HEK293 (cell line): ENCODE results near the gene WARS2.

Experiments used
- CTCF ChIA-PET: fragments of 350-600 bp; formaldehyde crosslinking; extraction: SDS; loops from one replicate; lab custom pipeline; 2021; ENCODE audit warnings: antibody characterized with exemption; lab: Yijun Ruan, JAX
- POLR2A ChIA-PET: fragments of 300-600 bp; formaldehyde crosslinking; extraction: SDS; loops from one replicate; lab custom pipeline; 2020; ENCODE audit warnings: antibody characterized with exemption, inconsistent platforms; lab: Yijun Ruan, JAX
- H3K27ac ChIP-seq: fragments of 200-500 bp; sonication (Bioruptor generic); 2 replicates; pipeline ENCODE4 v1.5.1; 2014; ENCODE audit warnings: low read depth, low read length, control low read depth, inconsistent platforms; ENCODE audit errors: extremely low read depth
- H3K36me3 ChIP-seq, 2 experiments: fragments of 200-500 bp in 1 of 2; sonication (Bioruptor generic) in 1 of 2; 1 replicate in 1 of 2; 2 replicates in 1 of 2; pipeline ENCODE4 v1.5.1; 2014 to 2017; ENCODE audit warnings: inconsistent platforms in 2 of 2, low read length in 2 of 2; ENCODE audit not compliant: control insufficient read depth in 2 of 2, insufficient read depth in 1 of 2
- H3K4me1 ChIP-seq: fragments of 200-500 bp; sonication (Bioruptor generic); 2 replicates; pipeline ENCODE4 v1.5.1; 2014; ENCODE audit warnings: mild to moderate bottlenecking, low read length, inconsistent platforms; ENCODE audit not compliant: control insufficient read depth, insufficient read depth
- H3K4me3 ChIP-seq: 2 replicates; pipeline ENCODE4 v1.5.1; 2011; ENCODE audit warnings: low read depth, mild to moderate bottlenecking, control low read depth, low read length, moderate library complexity
- H3K9me3 ChIP-seq: fragments of 200-500 bp; sonication (Bioruptor generic); 2 replicates; pipeline ENCODE4 v1.5.1; 2014; ENCODE audit warnings: low read depth, low read length, inconsistent platforms; ENCODE audit not compliant: control insufficient read depth, insufficient read depth
- BCL11A ChIP-seq: fragments of 450-650 bp; formaldehyde crosslinking; IDR thresholded peaks from 2 replicates; pipeline ENCODE4 v1.5.1; 2016; ENCODE audit warnings: low read depth, missing biosample characterization, missing genetic modification characterization
- BCL11B ChIP-seq: fragments of 450-650 bp; formaldehyde crosslinking; IDR thresholded peaks from 2 replicates; pipeline ENCODE4 v1.5.1; 2016; ENCODE audit warnings: low read depth, missing biosample characterization, missing genetic modification characterization
- GLI4 ChIP-seq: fragments of 450-650 bp; formaldehyde crosslinking; IDR thresholded peaks from 2 replicates; pipeline ENCODE4 v1.5.1; 2016; ENCODE audit warnings: missing biosample characterization, missing genetic modification characterization
- MEIS1 ChIP-seq: sonication (generic); formaldehyde crosslinking; IDR thresholded peaks from 2 replicates; pipeline ENCODE4 v1.8.1; 2022; ENCODE audit warnings: missing genetic modification reagents, mild to moderate bottlenecking, borderline replicate concordance
- PRDM1 ChIP-seq: fragments of 450-650 bp; formaldehyde crosslinking; IDR thresholded peaks from 2 replicates; pipeline ENCODE4; 2016; ENCODE audit warnings: missing biosample characterization, missing genetic modification characterization
- SETDB1 ChIP-seq: IDR thresholded peaks from one replicate; pipeline ENCODE4 v1.6.1; 2017; ENCODE audit warnings: mild to moderate bottlenecking, low read length, moderate library complexity, mixed read lengths; ENCODE audit not compliant: insufficient read length
- WT1 ChIP-seq: fragments of 450-650 bp; formaldehyde crosslinking; IDR thresholded peaks from 2 replicates; pipeline ENCODE4 v1.5.1; 2016; ENCODE audit warnings: missing biosample characterization, missing genetic modification characterization
- ZBTB7A ChIP-seq: fragments of 450-650 bp; formaldehyde crosslinking; IDR thresholded peaks from 2 replicates; pipeline ENCODE4 v1.5.1; 2016; ENCODE audit warnings: low read depth, missing biosample characterization, missing genetic modification characterization
- ZFHX2 ChIP-seq: fragments of 450-650 bp; formaldehyde crosslinking; conservative IDR thresholded peaks from 2 replicates; pipeline ENCODE4 v1.5.1; 2016; ENCODE audit warnings: missing biosample characterization, missing genetic modification characterization
- ZFP41 ChIP-seq: fragments of 450-650 bp; formaldehyde crosslinking; IDR thresholded peaks from 2 replicates; pipeline ENCODE4 v1.5.1; 2016; ENCODE audit warnings: missing biosample characterization, missing genetic modification characterization, borderline replicate concordance
- ZNF292 ChIP-seq: fragments of 450-650 bp; formaldehyde crosslinking; IDR thresholded peaks from 2 replicates; pipeline ENCODE4 v1.5.1; 2016; ENCODE audit warnings: low read depth, missing biosample characterization, missing genetic modification characterization, borderline replicate concordance
- ZNF391 ChIP-seq: fragments of 450-650 bp; formaldehyde crosslinking; IDR thresholded peaks from 2 replicates; pipeline ENCODE4 v1.5.1; 2016; ENCODE audit warnings: low read depth, missing biosample characterization, missing genetic modification characterization, borderline replicate concordance
- ZNF394 ChIP-seq: fragments of 450-650 bp; formaldehyde crosslinking; IDR thresholded peaks from 2 replicates; pipeline ENCODE4 v1.5.1; 2016; ENCODE audit warnings: missing biosample characterization, missing genetic modification characterization, mild to moderate bottlenecking, moderate library complexity, borderline replicate concordance
- ZNF510 ChIP-seq: fragments of 450-650 bp; formaldehyde crosslinking; IDR thresholded peaks from 2 replicates; pipeline ENCODE4 v1.5.1; 2018; ENCODE audit warnings: mild to moderate bottlenecking, missing genetic modification characterization, missing biosample characterization; ENCODE audit not compliant: insufficient replicate concordance
- ZNF544 ChIP-seq: fragments of 450-650 bp; formaldehyde crosslinking; IDR thresholded peaks from 2 replicates; pipeline ENCODE4 v1.5.0; 2017; ENCODE audit warnings: missing biosample characterization, missing genetic modification characterization
- ZNF664 ChIP-seq: fragments of 450-650 bp; formaldehyde crosslinking; IDR thresholded peaks from 2 replicates; pipeline ENCODE4 v1.5.1; 2016; ENCODE audit warnings: missing biosample characterization, missing genetic modification characterization
- ZNF776 ChIP-seq: fragments of 450-650 bp; formaldehyde crosslinking; IDR thresholded peaks from 2 replicates; pipeline ENCODE4 v1.5.0; 2017; ENCODE audit warnings: missing biosample characterization, missing genetic modification characterization, borderline replicate concordance
- ZNF792 ChIP-seq: fragments of 450-650 bp; formaldehyde crosslinking; IDR thresholded peaks from 2 replicates; pipeline ENCODE4 v1.5.1; 2016; ENCODE audit warnings: missing biosample characterization, missing genetic modification characterization
- ZNF830 ChIP-seq: fragments of 450-650 bp; IDR thresholded peaks from 2 replicates; pipeline ENCODE4 v1.5.0; 2018; ENCODE audit warnings: missing biosample characterization, missing genetic modification characterization, low read depth, mild to moderate bottlenecking, moderate library complexity
- TF ChIP-seq, protein P1 (sequence below): fragments of 450-650 bp; formaldehyde crosslinking; IDR thresholded peaks from 2 replicates; pipeline ENCODE4 v1.5.1; 2016; ENCODE audit warnings: missing biosample characterization, missing genetic modification characterization
- TF ChIP-seq, protein P2 (sequence below): fragments of 450-650 bp; formaldehyde crosslinking; IDR thresholded peaks from 2 replicates; pipeline ENCODE4 v1.5.1; 2016; ENCODE audit warnings: missing biosample characterization, missing genetic modification characterization
- TF ChIP-seq, protein P3 (sequence below): fragments of 450-650 bp; formaldehyde crosslinking; IDR thresholded peaks from 2 replicates; pipeline ENCODE4 v1.5.1; 2017; ENCODE audit warnings: missing biosample characterization, missing genetic modification characterization
- TF ChIP-seq, protein P4 (sequence below): fragments of 450-650 bp; formaldehyde crosslinking; IDR thresholded peaks from 2 replicates; pipeline ENCODE4 v1.5.1; 2016; ENCODE audit warnings: missing biosample characterization, missing genetic modification characterization
- TF ChIP-seq, protein P5 (sequence below): fragments of 450-650 bp; formaldehyde crosslinking; IDR thresholded peaks from 2 replicates; pipeline ENCODE4 v1.5.1; 2016; ENCODE audit warnings: missing biosample characterization, missing genetic modification characterization
- TF ChIP-seq, protein P6 (sequence below): fragments of 450-650 bp; formaldehyde crosslinking; IDR thresholded peaks from 2 replicates; pipeline ENCODE4 v1.5.1; 2016; ENCODE audit warnings: missing biosample characterization, missing genetic modification characterization

WARS2 gene

DNA sequence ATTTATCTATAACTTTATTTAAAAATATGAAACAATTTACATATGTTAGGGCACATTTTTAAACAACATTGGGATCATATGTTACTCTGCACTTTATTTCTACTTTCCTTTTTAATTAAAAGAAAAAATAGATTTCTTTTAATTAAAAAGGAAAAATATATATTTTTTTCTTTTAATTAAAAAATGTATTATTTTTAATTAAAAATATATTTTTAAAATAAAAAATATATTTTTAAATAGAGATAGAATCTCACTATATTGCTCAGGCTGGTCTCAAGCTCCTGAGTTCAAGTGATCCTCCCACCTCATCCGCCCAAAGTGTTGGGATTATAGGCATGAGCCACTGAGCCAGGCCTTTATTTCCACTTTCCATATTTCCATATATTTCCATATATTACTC is 36.7 kb downstream of the WARS2 start (continued):
- TF ChIP-seq ZNF394 (tag by site-specific recombination) (no peak), ZNF391 (tag by site-specific recombination) (no peak), ZNF792 (tag by site-specific recombination) (no peak), PRDM1 (tag by site-specific recombination) (no peak), WT1 (tag by site-specific recombination) (no peak), ZNF292 (tag by site-specific recombination) (no peak), BCL11B (no peak), ZFHX2 (no peak), ZNF544 (tag by site-specific recombination) (no peak), BCL11A (tag by site-specific recombination) (no peak)
- TF ChIP-seq, protein P1, sequence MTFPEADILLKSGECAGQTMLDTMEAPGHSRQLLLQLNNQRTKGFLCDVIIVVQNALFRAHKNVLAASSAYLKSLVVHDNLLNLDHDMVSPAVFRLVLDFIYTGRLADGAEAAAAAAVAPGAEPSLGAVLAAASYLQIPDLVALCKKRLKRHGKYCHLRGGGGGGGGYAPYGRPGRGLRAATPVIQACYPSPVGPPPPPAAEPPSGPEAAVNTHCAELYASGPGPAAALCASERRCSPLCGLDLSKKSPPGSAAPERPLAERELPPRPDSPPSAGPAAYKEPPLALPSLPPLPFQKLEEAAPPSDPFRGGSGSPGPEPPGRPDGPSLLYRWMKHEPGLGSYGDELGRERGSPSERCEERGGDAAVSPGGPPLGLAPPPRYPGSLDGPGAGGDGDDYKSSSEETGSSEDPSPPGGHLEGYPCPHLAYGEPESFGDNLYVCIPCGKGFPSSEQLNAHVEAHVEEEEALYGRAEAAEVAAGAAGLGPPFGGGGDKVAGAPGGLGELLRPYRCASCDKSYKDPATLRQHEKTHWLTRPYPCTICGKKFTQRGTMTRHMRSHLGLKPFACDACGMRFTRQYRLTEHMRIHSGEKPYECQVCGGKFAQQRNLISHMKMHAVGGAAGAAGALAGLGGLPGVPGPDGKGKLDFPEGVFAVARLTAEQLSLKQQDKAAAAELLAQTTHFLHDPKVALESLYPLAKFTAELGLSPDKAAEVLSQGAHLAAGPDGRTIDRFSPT = no peak
- TF ChIP-seq, protein P2, sequence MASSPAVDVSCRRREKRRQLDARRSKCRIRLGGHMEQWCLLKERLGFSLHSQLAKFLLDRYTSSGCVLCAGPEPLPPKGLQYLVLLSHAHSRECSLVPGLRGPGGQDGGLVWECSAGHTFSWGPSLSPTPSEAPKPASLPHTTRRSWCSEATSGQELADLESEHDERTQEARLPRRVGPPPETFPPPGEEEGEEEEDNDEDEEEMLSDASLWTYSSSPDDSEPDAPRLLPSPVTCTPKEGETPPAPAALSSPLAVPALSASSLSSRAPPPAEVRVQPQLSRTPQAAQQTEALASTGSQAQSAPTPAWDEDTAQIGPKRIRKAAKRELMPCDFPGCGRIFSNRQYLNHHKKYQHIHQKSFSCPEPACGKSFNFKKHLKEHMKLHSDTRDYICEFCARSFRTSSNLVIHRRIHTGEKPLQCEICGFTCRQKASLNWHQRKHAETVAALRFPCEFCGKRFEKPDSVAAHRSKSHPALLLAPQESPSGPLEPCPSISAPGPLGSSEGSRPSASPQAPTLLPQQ (tag by site-specific recombination) = no peak

DNA sequence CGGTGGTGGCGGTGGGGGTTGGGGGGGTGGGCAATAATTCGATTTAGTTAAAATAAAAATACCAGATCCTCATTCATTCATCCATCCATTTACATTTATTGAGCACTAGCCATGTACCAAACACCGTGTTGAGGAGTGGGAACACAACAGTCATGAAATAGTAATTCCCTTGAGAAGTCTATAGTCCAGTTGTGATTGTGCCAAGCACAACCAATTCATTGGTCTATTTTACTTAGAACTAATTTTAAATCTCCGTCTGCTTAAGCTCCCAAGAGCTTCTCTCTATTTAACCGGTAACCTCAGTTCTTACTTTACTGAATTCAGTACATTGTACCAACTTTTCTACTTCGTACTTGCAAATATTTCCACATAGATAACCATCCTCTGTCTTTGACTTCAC is 38.4 kb downstream of the WARS2 start:
- ChIA-PET POLR2A (no interaction called here), CTCF (no interaction called here)
- Histone ChIP-seq H3K36me3 (no peaks in the 10 kb centered on the region), H3K4me3 (no peak overlapping the region), H3K9me3 (no peaks in the 10 kb centered on the region), H3K4me1 (no peaks in the 10 kb centered on the region), H3K27ac (no peak overlapping the region)
- TF ChIP-seq ZBTB7A = no peak
- TF ChIP-seq, protein P3, sequence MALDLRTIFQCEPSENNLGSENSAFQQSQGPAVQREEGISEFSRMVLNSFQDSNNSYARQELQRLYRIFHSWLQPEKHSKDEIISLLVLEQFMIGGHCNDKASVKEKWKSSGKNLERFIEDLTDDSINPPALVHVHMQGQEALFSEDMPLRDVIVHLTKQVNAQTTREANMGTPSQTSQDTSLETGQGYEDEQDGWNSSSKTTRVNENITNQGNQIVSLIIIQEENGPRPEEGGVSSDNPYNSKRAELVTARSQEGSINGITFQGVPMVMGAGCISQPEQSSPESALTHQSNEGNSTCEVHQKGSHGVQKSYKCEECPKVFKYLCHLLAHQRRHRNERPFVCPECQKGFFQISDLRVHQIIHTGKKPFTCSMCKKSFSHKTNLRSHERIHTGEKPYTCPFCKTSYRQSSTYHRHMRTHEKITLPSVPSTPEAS = no peak
- no peak for TF ChIP-seq ZNF510 (tag by site-specific recombination)
- TF ChIP-seq GLI4 (tag by site-specific recombination) = no peak
- TF ChIP-seq ZNF664 = no peak
- TF ChIP-seq, protein P4, sequence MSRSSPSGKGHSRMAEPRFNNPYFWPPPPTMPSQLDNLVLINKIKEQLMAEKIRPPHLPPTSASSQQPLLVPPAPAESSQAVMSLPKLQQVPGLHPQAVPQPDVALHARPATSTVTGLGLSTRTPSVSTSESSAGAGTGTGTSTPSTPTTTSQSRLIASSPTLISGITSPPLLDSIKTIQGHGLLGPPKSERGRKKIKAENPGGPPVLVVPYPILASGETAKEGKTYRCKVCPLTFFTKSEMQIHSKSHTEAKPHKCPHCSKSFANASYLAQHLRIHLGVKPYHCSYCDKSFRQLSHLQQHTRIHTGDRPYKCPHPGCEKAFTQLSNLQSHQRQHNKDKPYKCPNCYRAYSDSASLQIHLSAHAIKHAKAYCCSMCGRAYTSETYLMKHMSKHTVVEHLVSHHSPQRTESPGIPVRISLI (tag by site-specific recombination) = no peak
- TF ChIP-seq ZNF776 (tag by site-specific recombination) = no peak
- TF ChIP-seq, protein P5, sequence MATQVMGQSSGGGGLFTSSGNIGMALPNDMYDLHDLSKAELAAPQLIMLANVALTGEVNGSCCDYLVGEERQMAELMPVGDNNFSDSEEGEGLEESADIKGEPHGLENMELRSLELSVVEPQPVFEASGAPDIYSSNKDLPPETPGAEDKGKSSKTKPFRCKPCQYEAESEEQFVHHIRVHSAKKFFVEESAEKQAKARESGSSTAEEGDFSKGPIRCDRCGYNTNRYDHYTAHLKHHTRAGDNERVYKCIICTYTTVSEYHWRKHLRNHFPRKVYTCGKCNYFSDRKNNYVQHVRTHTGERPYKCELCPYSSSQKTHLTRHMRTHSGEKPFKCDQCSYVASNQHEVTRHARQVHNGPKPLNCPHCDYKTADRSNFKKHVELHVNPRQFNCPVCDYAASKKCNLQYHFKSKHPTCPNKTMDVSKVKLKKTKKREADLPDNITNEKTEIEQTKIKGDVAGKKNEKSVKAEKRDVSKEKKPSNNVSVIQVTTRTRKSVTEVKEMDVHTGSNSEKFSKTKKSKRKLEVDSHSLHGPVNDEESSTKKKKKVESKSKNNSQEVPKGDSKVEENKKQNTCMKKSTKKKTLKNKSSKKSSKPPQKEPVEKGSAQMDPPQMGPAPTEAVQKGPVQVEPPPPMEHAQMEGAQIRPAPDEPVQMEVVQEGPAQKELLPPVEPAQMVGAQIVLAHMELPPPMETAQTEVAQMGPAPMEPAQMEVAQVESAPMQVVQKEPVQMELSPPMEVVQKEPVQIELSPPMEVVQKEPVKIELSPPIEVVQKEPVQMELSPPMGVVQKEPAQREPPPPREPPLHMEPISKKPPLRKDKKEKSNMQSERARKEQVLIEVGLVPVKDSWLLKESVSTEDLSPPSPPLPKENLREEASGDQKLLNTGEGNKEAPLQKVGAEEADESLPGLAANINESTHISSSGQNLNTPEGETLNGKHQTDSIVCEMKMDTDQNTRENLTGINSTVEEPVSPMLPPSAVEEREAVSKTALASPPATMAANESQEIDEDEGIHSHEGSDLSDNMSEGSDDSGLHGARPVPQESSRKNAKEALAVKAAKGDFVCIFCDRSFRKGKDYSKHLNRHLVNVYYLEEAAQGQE = no peak
- TF ChIP-seq, protein P6, sequence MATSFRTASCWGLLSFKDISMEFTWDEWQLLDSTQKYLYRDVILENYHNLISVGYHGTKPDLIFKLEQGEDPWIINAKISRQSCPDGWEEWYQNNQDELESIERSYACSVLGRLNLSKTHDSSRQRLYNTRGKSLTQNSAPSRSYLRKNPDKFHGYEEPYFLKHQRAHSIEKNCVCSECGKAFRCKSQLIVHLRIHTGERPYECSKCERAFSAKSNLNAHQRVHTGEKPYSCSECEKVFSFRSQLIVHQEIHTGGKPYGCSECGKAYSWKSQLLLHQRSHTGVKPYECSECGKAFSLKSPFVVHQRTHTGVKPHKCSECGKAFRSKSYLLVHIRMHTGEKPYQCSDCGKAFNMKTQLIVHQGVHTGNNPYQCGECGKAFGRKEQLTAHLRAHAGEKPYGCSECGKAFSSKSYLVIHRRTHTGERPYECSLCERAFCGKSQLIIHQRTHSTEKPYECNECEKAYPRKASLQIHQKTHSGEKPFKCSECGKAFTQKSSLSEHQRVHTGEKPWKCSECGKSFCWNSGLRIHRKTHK = no peak
- TF ChIP-seq MEIS1 (CRISPR knock-in tag) = no peak
- TF ChIP-seq ZNF830 (tag by site-specific recombination) = no peak
- TF ChIP-seq SETDB1 = no peak
- TF ChIP-seq, protein P2 (tag by site-specific recombination) = no peak
- no peak for TF ChIP-seq ZFP41
